HepG2 (cell line): ENCODE measurements around the gene ZKSCAN1. TPM values are rescaled to one million over a fixed set of nuclear protein-coding genes. Genes with fewer than 3 reads are reported as not detected.

Experiments
- AKNA ChIP-seq: sonication (generic); formaldehyde crosslinking; IDR thresholded peaks from 2 replicates; pipeline ENCODE4 v1.4.0; 2020; ENCODE audit warnings: missing genetic modification reagents, borderline replicate concordance
- CAMTA2 ChIP-seq: sonication (generic); formaldehyde crosslinking; IDR thresholded peaks from 2 replicates; pipeline ENCODE4 v1.4.0; 2020; ENCODE audit warnings: mild to moderate bottlenecking, missing genetic modification reagents, borderline replicate concordance
- GATAD1 ChIP-seq: IDR thresholded peaks from 2 replicates; pipeline ENCODE4 v1.6.1; 2016; ENCODE audit warnings: missing genetic modification reagents, missing compliant biosample characterization
- KDM5B ChIP-seq: sonication (generic); formaldehyde crosslinking; IDR thresholded peaks from 2 replicates; pipeline ENCODE4 v1.4.0; 2020; ENCODE audit warnings: missing genetic modification reagents, mild to moderate bottlenecking, borderline replicate concordance
- LCORL ChIP-seq, 2 experiments: fragments of 450-650 bp in 1 of 2; sonication (generic) in 1 of 2; formaldehyde crosslinking in 1 of 2; IDR thresholded peaks; 2 replicates each; pipeline versions ENCODE4 v1.5.0 to v1.6.1; 2017 to 2020; ENCODE audit warnings: antibody characterized with exemption in 1 of 2, missing genetic modification reagents in 1 of 2
- MATR3 ChIP-seq: sonication (generic); formaldehyde crosslinking; IDR thresholded peaks from 2 replicates; pipeline ENCODE4 v1.4.0; 2020; ENCODE audit warnings: missing genetic modification reagents
- MXD3 ChIP-seq: IDR thresholded peaks from 2 replicates; pipeline ENCODE4 v1.6.1; 2016; ENCODE audit warnings: mild to moderate bottlenecking, missing biosample characterization, missing genetic modification reagents
- NCOA2 ChIP-seq: sonication (generic); formaldehyde crosslinking; IDR thresholded peaks from 2 replicates; pipeline ENCODE4 v1.8.0; 2022; ENCODE audit warnings: inconsistent platforms
- NPAS2 ChIP-seq: sonication (generic); formaldehyde crosslinking; IDR thresholded peaks from 2 replicates; pipeline ENCODE4 v1.8.0; 2022; ENCODE audit warnings: mild to moderate bottlenecking, missing genetic modification reagents, borderline replicate concordance
- PHF21A ChIP-seq: sonication (generic); formaldehyde crosslinking; IDR thresholded peaks from 2 replicates; pipeline ENCODE4 v1.5.0; 2020; ENCODE audit warnings: mild to moderate bottlenecking, missing genetic modification reagents
- RBM22 ChIP-seq: fragments of 200-400 bp; formaldehyde crosslinking; optimal IDR thresholded peaks from 2 replicates; pipeline ENCODE3; 2017; ENCODE audit warnings: mild to moderate bottlenecking, low read length, moderate library complexity
- SMYD3 ChIP-seq: sonication (generic); formaldehyde crosslinking; IDR thresholded peaks from 2 replicates; pipeline ENCODE4 v1.8.1; 2023; ENCODE audit warnings: mild to moderate bottlenecking, missing genetic modification reagents
- SP4 ChIP-seq: sonication (generic); formaldehyde crosslinking; IDR thresholded peaks from 2 replicates; pipeline ENCODE4 v1.8.1; 2023; ENCODE audit warnings: mild to moderate bottlenecking, missing genetic modification reagents
- SP5 ChIP-seq: IDR thresholded peaks from 2 replicates; pipeline ENCODE4 v1.6.1; 2016; ENCODE audit warnings: low read depth, borderline replicate concordance
- TRAFD1 ChIP-seq: sonication (generic); formaldehyde crosslinking; IDR thresholded peaks from 2 replicates; pipeline ENCODE4 v1.5.1; 2020; ENCODE audit warnings: missing genetic modification reagents, mild to moderate bottlenecking, borderline replicate concordance
- ZNF503 ChIP-seq: sonication (generic); formaldehyde crosslinking; IDR thresholded peaks from 2 replicates; pipeline ENCODE4 v1.4.0; 2020; ENCODE audit warnings: missing genetic modification reagents
- ZNF580 ChIP-seq: IDR thresholded peaks from 2 replicates; pipeline ENCODE4 v1.6.1; 2016; ENCODE audit warnings: low read depth, borderline replicate concordance
- ZNF713 ChIP-seq: sonication (generic); formaldehyde crosslinking; IDR thresholded peaks from 2 replicates; pipeline ENCODE4 v1.4.0; 2020; ENCODE audit warnings: mild to moderate bottlenecking, missing genetic modification reagents
- ZSCAN25 ChIP-seq: sonication (generic); formaldehyde crosslinking; IDR thresholded peaks from 2 replicates; pipeline ENCODE4 v1.8.0; 2022; ENCODE audit warnings: mild to moderate bottlenecking, missing genetic modification reagents
- polyA plus RNA-seq, 8 experiments: library from polyadenylated mRNA; depleted of rRNA in 3 of 8; stranded (reverse) in 7 of 8; unstranded in 1 of 8; fragments of >200 nt; fragmentation: Illumina TruSeq in 4 of 8; extraction: Trizol in 4 of 8; gene quantifications; 2 replicates each; pipeline versions ENCODE4 v1.2.1 to v1.2.3, GENCODE V29; 2011 to 2016; ENCODE audit warnings: low read depth in 4 of 8, missing spikeins in 1 of 8, mixed read lengths in 1 of 8; ENCODE audit not compliant: insufficient read depth in 1 of 8
- total RNA-seq, 5 experiments: library from RNA; depleted of rRNA; stranded (reverse); fragments of >200 nt; fragmentation: Illumina TruSeq; extraction: Trizol; gene quantifications; 2 replicates each; pipeline ENCODE4 v1.2.3, GENCODE V29; 2016; ENCODE audit warnings: low read depth in 1 of 5

ZKSCAN1 gene
- total and polyA plus RNA-seq, 2 of the 13 experiments (the other 11 are each of a cell fraction or from before 2014, with no cell fraction given): 46.4 to 60.6 TPM

GRCh38 chr7:100049441-100050291, 34.3 kb downstream of the ZKSCAN1 start, which contains the start of gene ZSCAN21 (continued):
- no peak for TF ChIP-seq AKNA (CRISPR knock-in tag)
- 0 out of 2 replicates have a peak, but pooled peaks have one; percentile 69 for TF ChIP-seq MXD3 (CRISPR knock-in tag)
- TF ChIP-seq MATR3: no peak
- no peak; the same call in 1 of the 2 replicates for TF ChIP-seq CAMTA2 (CRISPR knock-in tag)
- no peak for TF ChIP-seq RBM22
- peak; percentile 51; the same call in 1 of the 2 replicates for TF ChIP-seq SP5
- no peak for TF ChIP-seq NPAS2 (CRISPR knock-in tag)
- TF ChIP-seq ZNF503: peak; percentile 36; the same call in 1 of the 2 replicates
- TF ChIP-seq ZSCAN25 (CRISPR knock-in tag): 0 out of 2 replicates have a peak, but pooled peaks have one; percentile 20
- no peak for TF ChIP-seq TRAFD1 (CRISPR knock-in tag)
- no peak for TF ChIP-seq ZNF713
- TF ChIP-seq SP4 (CRISPR knock-in tag): peak; percentile 48; the same call in 1 of the 2 replicates
- TF ChIP-seq KDM5B (CRISPR knock-in tag): peak; percentile 44; the same call in 1 of the 2 replicates
- TF ChIP-seq SMYD3 (CRISPR knock-in tag): no peak
- no peak for TF ChIP-seq LCORL (IDR thresholded peaks at IDR 0.05)
- TF ChIP-seq LCORL (CRISPR knock-in tag; IDR thresholded peaks at IDR 0.05): peak; percentile 61; the same call in 1 of the 2 replicates
- peak; percentile 90 for TF ChIP-seq GATAD1
- TF ChIP-seq NCOA2 (CRISPR knock-in tag): peak; percentile 10; the same call in 1 of the 2 replicates
- TF ChIP-seq PHF21A (CRISPR knock-in tag): peak; percentile 68; the same call in 1 of the 2 replicates
- no peak for TF ChIP-seq ZNF580
